ENCODE measurements around the gene DDI2. TPM values are rescaled to one million over a fixed set of nuclear protein-coding genes. Genes with fewer than 3 reads are reported as not detected.

The DDI2 gene
- total RNA-seq, 1 experiment from 2014 or later: 7.6 TPM

Other genes starting within 250 kb of the DDI2 start
- 69.5 and 92.0 TPM in 2 replicates for gene EFHD2, start 207.6 kb upstream of the DDI2 start, total RNA-seq (2014; rRNA removed; shearing (Covaris generic); ENCODE audit: low replicate concordance)
- not detected in 2 replicates for gene CTRC, start 179.0 kb upstream of the DDI2 start, total RNA-seq (2014; rRNA removed; shearing (Covaris generic); ENCODE audit: low replicate concordance)
- gene CELA2A, start 160.7 kb upstream of the DDI2 start, total RNA-seq (2014; rRNA removed; shearing (Covaris generic); ENCODE audit: low replicate concordance): not detected in 2 replicates
- not detected in 2 replicates for gene CELA2B, start 141.4 kb upstream of the DDI2 start, total RNA-seq (2014; rRNA removed; shearing (Covaris generic); ENCODE audit: low replicate concordance)
- gene CASP9, start 93.2 kb upstream of the DDI2 start, total RNA-seq (2014; rRNA removed; shearing (Covaris generic); ENCODE audit: low replicate concordance): 5.3 and 8.8 TPM in 2 replicates
- 3.5 and 3.6 TPM in 2 replicates for gene DNAJC16, start 90.6 kb upstream of the DDI2 start, total RNA-seq (2014; rRNA removed; shearing (Covaris generic); ENCODE audit: low replicate concordance)
- 0.84 and 1.1 TPM in 2 replicates for gene AGMAT, start 32.4 kb upstream of the DDI2 start, total RNA-seq (2014; rRNA removed; shearing (Covaris generic); ENCODE audit: low replicate concordance)
- gene PLEKHM2, start 66.9 kb downstream of the DDI2 start, total RNA-seq (2014; rRNA removed; shearing (Covaris generic); ENCODE audit: low replicate concordance): 22.8 and 32.6 TPM in 2 replicates
- gene SLC25A34, start 118.8 kb downstream of the DDI2 start, total RNA-seq (2014; rRNA removed; shearing (Covaris generic); ENCODE audit: low replicate concordance): not detected in 2 replicates
- not detected in 2 replicates for gene TMEM82, start 125.0 kb downstream of the DDI2 start, total RNA-seq (2014; rRNA removed; shearing (Covaris generic); ENCODE audit: low replicate concordance)
- 17.5 and 23.1 TPM in 2 replicates for gene FBLIM1, start 141.3 kb downstream of the DDI2 start, total RNA-seq (2014; rRNA removed; shearing (Covaris generic); ENCODE audit: low replicate concordance)
- 4.7 and 6.2 TPM in 2 replicates for gene UQCRHL, start 190.2 kb downstream of the DDI2 start, total RNA-seq (2014; rRNA removed; shearing (Covaris generic); ENCODE audit: low replicate concordance)
- 3.3 and 4.8 TPM in 2 replicates for gene SPEN, start 230.2 kb downstream of the DDI2 start, total RNA-seq (2014; rRNA removed; shearing (Covaris generic); ENCODE audit: low replicate concordance)

Measured in MG63 (cell line).